Measurements from ENCODE around the gene IFFO2.
"Not testable (repeated sequence)": the region's sequence is repeated elsewhere in the genome, so short reads cannot be mapped to it uniquely, and the experiment has no call there.

IFFO2 gene

DNA sequence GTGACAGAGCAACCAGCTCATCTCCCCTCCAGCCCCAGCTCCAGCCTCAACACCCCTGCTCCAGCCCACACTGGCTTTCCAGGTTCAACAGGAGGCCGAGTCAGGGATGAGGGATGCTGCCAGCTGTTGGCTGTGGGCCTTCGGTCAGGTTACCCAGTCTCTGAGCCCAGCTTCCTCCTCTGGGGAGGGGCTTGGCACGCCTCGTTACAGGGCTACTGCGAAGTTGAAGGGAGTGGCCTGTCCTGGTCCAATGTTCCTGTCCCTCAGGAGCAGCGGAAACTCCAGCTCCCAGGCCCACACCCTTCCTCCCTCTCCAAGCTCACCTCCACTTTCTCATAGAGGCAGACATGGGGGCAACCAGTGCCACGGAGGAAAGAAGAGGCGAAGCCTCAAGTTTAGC, 81.9 kb downstream of the IFFO2 start:
- Mint-ChIP-seq H3K9me3 (no peaks in the 10 kb centered on the region), H3K4me3 (no peak overlapping the region), H3K36me3 (ENCODE audit: insufficient read depth) (peaks cover 2% of the 10 kb centered on the region), H3K27ac (ENCODE audit: low read depth) (no peak overlapping the region), H3K27me3 (no peaks in the 10 kb centered on the region), H3K4me1 (no peaks in the 10 kb centered on the region)
- DNase-seq (ENCODE audit: low spot score in 2 of 2) (no peak), ATAC-seq (replicated peaks; ENCODE audit: extremely low read depth, poor library complexity, severe bottlenecking) (no peak)

- H3K27me3 Mint-ChIP-seq: no peaks in the 10 kb centered on the region
- H3K9me3 Mint-ChIP-seq: no peaks in the 10 kb centered on the region
- H3K4me1 Mint-ChIP-seq: no peaks in the 10 kb centered on the region
- no peak overlapping the region for H3K27ac Mint-ChIP-seq (ENCODE audit: low read depth)
- no peak for DNase-seq (ENCODE audit: low spot score in 2 of 2)
- peaks cover 2% of the 10 kb centered on the region for H3K36me3 Mint-ChIP-seq (ENCODE audit: insufficient read depth)
- no peak for ATAC-seq (replicated peaks; ENCODE audit: extremely low read depth, poor library complexity, severe bottlenecking)
- no peak overlapping the region for H3K4me3 Mint-ChIP-seq
Observed at GRCh38 chr1:18874036-18874435, 82.4 kb downstream of the IFFO2 start.

DNA sequence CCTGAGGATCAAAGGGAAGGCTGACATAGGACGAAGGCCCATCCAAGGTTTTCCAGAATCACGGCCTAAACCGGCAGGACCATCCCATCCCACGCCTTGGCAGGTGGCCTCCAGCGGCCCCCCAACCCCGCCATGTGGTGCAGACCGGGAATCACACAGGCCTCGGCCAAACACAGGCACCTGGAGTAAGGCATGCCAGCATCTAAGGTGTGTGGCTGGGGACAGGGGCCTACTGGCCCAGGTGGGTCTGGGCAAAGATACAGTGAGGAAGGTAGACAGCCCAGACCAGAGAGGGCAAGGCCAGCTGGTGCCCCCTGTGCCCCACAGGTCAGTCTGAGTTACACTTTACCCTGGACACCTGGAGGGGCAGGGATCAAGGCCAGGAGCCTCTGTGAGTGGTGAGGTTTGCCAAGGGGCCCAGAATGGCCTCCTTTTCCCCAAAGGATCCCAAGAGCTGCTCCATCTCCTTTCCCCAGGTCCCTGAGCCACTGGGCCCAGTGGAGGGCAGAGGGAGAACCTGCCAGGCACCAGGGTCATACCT, 84.3 kb downstream of the IFFO2 start:
- Mint-ChIP-seq H3K27ac (ENCODE audit: low read depth) (no peak overlapping the region), H3K27me3 (peaks cover 9% of the 10 kb centered on the region), H3K4me3 (no peak overlapping the region), H3K4me1 (no peaks in the 10 kb centered on the region), H3K36me3 (ENCODE audit: insufficient read depth) (peaks cover 2% of the 10 kb centered on the region), H3K9me3 (no peaks in the 10 kb centered on the region)
- ATAC-seq (replicated peaks; ENCODE audit: extremely low read depth, poor library complexity, severe bottlenecking) (no peak), DNase-seq (ENCODE audit: low spot score in 2 of 2) (no peak)

- no peak overlapping the region for H3K27ac Mint-ChIP-seq (ENCODE audit: low read depth)
- no peaks in the 10 kb centered on the region for H3K4me1 Mint-ChIP-seq
- H3K36me3 Mint-ChIP-seq (ENCODE audit: insufficient read depth): peaks cover 2% of the 10 kb centered on the region
- ATAC-seq (replicated peaks; ENCODE audit: extremely low read depth, poor library complexity, severe bottlenecking): no peak
- no peaks in the 10 kb centered on the region for H3K9me3 Mint-ChIP-seq
- no peak for DNase-seq (ENCODE audit: low spot score in 2 of 2)
- peaks cover 15% of the 10 kb centered on the region for H3K27me3 Mint-ChIP-seq
- H3K4me3 Mint-ChIP-seq: no peak overlapping the region
Observed at GRCh38 chr1:18871401-18872070, 84.9 kb downstream of the IFFO2 start.

- no peaks in the 10 kb centered on the region for H3K4me1 Mint-ChIP-seq
- H3K27me3 Mint-ChIP-seq: peaks cover 17% of the 10 kb centered on the region
- no peak overlapping the region for H3K27ac Mint-ChIP-seq (ENCODE audit: low read depth)
- no peaks in the 10 kb centered on the region for H3K9me3 Mint-ChIP-seq
- H3K4me3 Mint-ChIP-seq: no peak overlapping the region
- DNase-seq (ENCODE audit: low spot score in 2 of 2) (no peak), ATAC-seq (replicated peaks; ENCODE audit: extremely low read depth, poor library complexity, severe bottlenecking) (no peak)
- H3K36me3 Mint-ChIP-seq (ENCODE audit: insufficient read depth): peaks cover 2% of the 10 kb centered on the region
Observed at GRCh38 chr1:18870957-18871356, 85.5 kb downstream of the IFFO2 start.

DNA sequence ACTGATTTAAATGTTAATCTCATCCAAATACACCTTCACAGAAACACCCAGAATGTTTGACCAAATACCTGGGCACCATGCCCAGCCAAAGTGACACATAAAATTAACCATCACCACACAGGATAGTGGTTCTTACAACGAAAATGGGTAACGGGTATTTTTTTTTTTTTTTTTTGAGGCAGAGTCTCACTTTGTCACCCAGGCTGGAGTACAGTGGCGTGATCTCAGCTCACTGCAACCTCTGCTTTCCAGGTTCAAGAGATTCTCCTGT, 85.9 kb downstream of the IFFO2 start:
- H3K36me3 Mint-ChIP-seq (ENCODE audit: insufficient read depth); H3K27ac Mint-ChIP-seq (ENCODE audit: low read depth); DNase-seq (ENCODE audit: low spot score in 2 of 2); H3K4me1 Mint-ChIP-seq; H3K9me3 Mint-ChIP-seq; H3K4me3 Mint-ChIP-seq; ATAC-seq (replicated peaks; ENCODE audit: extremely low read depth, poor library complexity, severe bottlenecking): not testable (repeated sequence)
- H3K27me3 Mint-ChIP-seq: peaks cover 17% of the 10 kb centered on the region

- Mint-ChIP-seq H3K4me1 (no peaks in the 10 kb centered on the region), H3K27ac (ENCODE audit: low read depth) (no peak overlapping the region), H3K27me3 (peaks cover 17% of the 10 kb centered on the region), H3K36me3 (ENCODE audit: insufficient read depth) (peaks cover 2% of the 10 kb centered on the region), H3K4me3 (no peak overlapping the region), H3K9me3 (no peaks in the 10 kb centered on the region)
- ATAC-seq (replicated peaks; ENCODE audit: extremely low read depth, poor library complexity, severe bottlenecking) (no peak), DNase-seq (ENCODE audit: low spot score in 2 of 2) (no peak)
Observed at GRCh38 chr1:18869847-18870594, 86.5 kb downstream of the IFFO2 start.

DNA sequence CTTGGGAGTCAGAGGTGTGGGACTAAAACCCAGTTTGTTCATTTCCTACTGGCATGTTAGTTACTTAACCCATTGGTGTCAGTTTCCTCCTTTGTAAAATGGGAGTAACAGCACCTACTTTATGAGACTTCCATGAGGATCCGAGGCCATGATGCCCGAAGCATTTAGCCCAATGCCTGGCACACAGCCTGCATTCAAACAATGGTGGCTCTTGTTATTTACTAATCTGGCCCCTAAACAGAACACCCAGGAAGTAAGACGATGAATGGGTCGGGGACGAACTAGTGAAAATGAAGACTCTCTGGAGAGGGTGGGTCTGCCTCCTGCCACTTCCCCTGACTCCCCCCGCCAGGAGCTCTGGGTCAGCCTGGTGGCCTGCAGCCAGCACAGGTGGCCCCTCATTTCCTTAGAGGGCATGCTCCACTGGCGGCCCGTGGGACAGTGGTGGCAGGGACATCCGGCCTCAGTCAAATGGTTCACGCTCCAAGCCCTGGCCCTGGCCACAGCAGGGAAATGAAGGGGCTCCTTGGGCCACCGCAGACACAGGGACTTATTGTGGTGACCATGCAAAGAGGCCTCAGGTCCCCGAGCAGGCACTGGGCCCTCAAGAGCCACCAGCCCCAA, 87.6 kb downstream of the IFFO2 start:
- ATAC-seq (replicated peaks; ENCODE audit: extremely low read depth, poor library complexity, severe bottlenecking) (no peak), DNase-seq (ENCODE audit: low spot score in 2 of 2) (no peak)
- Mint-ChIP-seq H3K4me1 (no peaks in the 10 kb centered on the region), H3K36me3 (ENCODE audit: insufficient read depth) (peaks cover 2% of the 10 kb centered on the region), H3K4me3 (no peak overlapping the region), H3K27ac (ENCODE audit: low read depth) (no peak overlapping the region), H3K27me3 (peaks cover 17% of the 10 kb centered on the region), H3K9me3 (no peaks in the 10 kb centered on the region)

- H3K4me3 Mint-ChIP-seq: no peak overlapping the region
- no peaks in the 10 kb centered on the region for H3K9me3 Mint-ChIP-seq
- DNase-seq (ENCODE audit: low spot score in 2 of 2) (no peak), ATAC-seq (replicated peaks; ENCODE audit: extremely low read depth, poor library complexity, severe bottlenecking) (no peak)
- peaks cover 2% of the 10 kb centered on the region for H3K36me3 Mint-ChIP-seq (ENCODE audit: insufficient read depth)
- H3K27me3 Mint-ChIP-seq: peaks cover 17% of the 10 kb centered on the region
- H3K4me1 Mint-ChIP-seq: no peaks in the 10 kb centered on the region
- no peak overlapping the region for H3K27ac Mint-ChIP-seq (ENCODE audit: low read depth)
Observed at GRCh38 chr1:18868354-18868753, 88.1 kb downstream of the IFFO2 start.

DNA sequence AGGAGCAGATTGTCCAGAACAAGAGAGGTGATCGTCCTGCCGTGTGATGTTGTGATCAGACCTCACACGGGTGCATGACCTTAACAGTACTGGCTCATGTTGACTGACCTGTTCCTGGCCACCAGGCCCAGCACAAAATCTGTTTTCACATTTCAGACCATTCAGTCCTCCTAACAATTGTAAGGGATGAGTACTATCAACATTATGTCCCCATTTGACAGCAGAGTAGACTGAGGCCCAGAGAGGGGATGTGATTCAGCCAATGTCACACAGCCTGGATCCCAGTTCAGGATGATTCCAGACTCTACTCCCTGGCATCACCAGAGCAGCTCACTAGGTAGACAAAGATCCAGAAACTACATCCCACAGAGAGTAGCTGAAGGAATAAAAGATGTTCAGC, 89.6 kb downstream of the IFFO2 start:
- Mint-ChIP-seq H3K36me3 (ENCODE audit: insufficient read depth) (no peaks in the 10 kb centered on the region), H3K4me3 (no peak overlapping the region), H3K27me3 (peaks cover 17% of the 10 kb centered on the region), H3K4me1 (no peaks in the 10 kb centered on the region), H3K27ac (ENCODE audit: low read depth) (no peak overlapping the region), H3K9me3 (no peaks in the 10 kb centered on the region)
- DNase-seq (ENCODE audit: low spot score in 2 of 2) (no peak), ATAC-seq (replicated peaks; ENCODE audit: extremely low read depth, poor library complexity, severe bottlenecking) (no peak)

- ATAC-seq (replicated peaks; ENCODE audit: extremely low read depth, poor library complexity, severe bottlenecking) (no peak), DNase-seq (ENCODE audit: low spot score in 2 of 2) (no peak)
- H3K9me3 Mint-ChIP-seq: no peaks in the 10 kb centered on the region
- H3K4me1 Mint-ChIP-seq: no peaks in the 10 kb centered on the region
- no peak overlapping the region for H3K4me3 Mint-ChIP-seq
- no peak overlapping the region for H3K27ac Mint-ChIP-seq (ENCODE audit: low read depth)
- H3K36me3 Mint-ChIP-seq (ENCODE audit: insufficient read depth): no peaks in the 10 kb centered on the region
- peaks cover 17% of the 10 kb centered on the region for H3K27me3 Mint-ChIP-seq
Observed at GRCh38 chr1:18866314-18866713, 90.2 kb downstream of the IFFO2 start.

- Mint-ChIP-seq H3K4me3 (no peak overlapping the region), H3K36me3 (ENCODE audit: insufficient read depth) (no peaks in the 10 kb centered on the region), H3K27me3 (peaks cover 17% of the 10 kb centered on the region), H3K27ac (ENCODE audit: low read depth) (no peak overlapping the region), H3K9me3 (no peaks in the 10 kb centered on the region), H3K4me1 (no peaks in the 10 kb centered on the region)
- DNase-seq (ENCODE audit: low spot score in 2 of 2): no peak
- no peak for ATAC-seq (replicated peaks; ENCODE audit: extremely low read depth, poor library complexity, severe bottlenecking)
Observed at GRCh38 chr1:18865176-18865575, 91.3 kb downstream of the IFFO2 start.

DNA sequence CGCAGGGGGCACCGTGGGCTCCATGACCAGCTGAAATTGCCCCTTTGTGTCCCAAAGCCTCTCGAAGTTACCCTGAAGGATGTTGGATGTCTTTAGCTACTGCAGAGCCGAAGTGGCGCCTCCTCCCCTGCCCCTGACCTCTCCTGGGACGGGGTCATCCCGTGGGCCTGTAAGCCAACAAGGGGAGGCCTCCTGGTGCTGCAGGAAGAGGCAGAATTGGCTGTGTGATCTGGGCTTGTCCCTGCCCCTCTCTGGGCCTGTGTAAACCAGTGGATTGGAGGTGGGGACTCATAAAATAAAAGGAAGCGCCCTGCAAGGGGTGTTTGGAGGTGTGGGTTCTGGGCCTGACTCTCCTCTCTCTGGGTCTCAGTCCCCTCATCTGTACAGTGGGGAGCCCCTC, 94.9 kb downstream of the IFFO2 start:
- no peak for ATAC-seq (replicated peaks; ENCODE audit: extremely low read depth, poor library complexity, severe bottlenecking)
- H3K36me3 Mint-ChIP-seq (ENCODE audit: insufficient read depth): peaks cover 1% of the 10 kb centered on the region
- H3K27ac Mint-ChIP-seq (ENCODE audit: low read depth): no peak overlapping the region
- H3K4me3 Mint-ChIP-seq: no peak overlapping the region
- H3K9me3 Mint-ChIP-seq: no peaks in the 10 kb centered on the region
- peaks cover 2% of the 10 kb centered on the region for H3K27me3 Mint-ChIP-seq
- H3K4me1 Mint-ChIP-seq: no peaks in the 10 kb centered on the region
- DNase-seq (ENCODE audit: low spot score in 2 of 2): no peak
